IMR-90 (cell line): Measurements from ENCODE around the gene TMEM221. TPM values are rescaled to one million over a fixed set of nuclear protein-coding genes. Genes with fewer than 3 reads are reported as not detected.

Experiments used
- ATAC-seq: fragments of 200-7000 bp; cut with Tn5 transposase; 2 replicates; pipeline ENCODE4 v1.9.1; 2020; ENCODE audit warnings: low read depth, mild to moderate bottlenecking, moderate library complexity
- BruUV-seq: library from RNA; stranded (reverse); fragments of 400-500 nt; replicated peaks from 2 replicates; lab custom pipeline; 2021; lab: Mats Ljungman, UMichigan
- CTCF ChIA-PET: fragments of 300-600 bp; formaldehyde crosslinking; extraction: SDS; loops from one replicate; lab custom pipeline; 2021; ENCODE audit warnings: antibody characterized with exemption; lab: Yijun Ruan, JAX
- POLR2A ChIA-PET: fragments of 300-600 bp; sonication (Branson Sonifier 250); formaldehyde crosslinking; loops from one replicate; lab custom pipeline; 2022; ENCODE audit warnings: antibody characterized with exemption; ENCODE audit not compliant: unreplicated experiment; lab: Charles Lee
- DNase-seq: peaks from one replicate; pipeline ENCODE4 v3.0.0; 2013
- H2AFZ ChIP-seq: replicated peaks from 2 replicates; pipeline ENCODE3; 2013; ENCODE audit warnings: low read length, mild to moderate bottlenecking; ENCODE audit not compliant: poor library complexity
- H2AK5ac ChIP-seq: 2 replicates; pipeline ENCODE4 v1.6.1; 2013; ENCODE audit warnings: low read depth, low read length, inconsistent platforms
- H2AK9ac ChIP-seq: replicated peaks from 2 replicates; pipeline ENCODE3; 2013; ENCODE audit warnings: mild to moderate bottlenecking, low read depth, low read length, moderate library complexity; ENCODE audit not compliant: poor library complexity
- H2BK120ac ChIP-seq: 2 replicates; pipeline ENCODE4 v1.6.1; 2013; ENCODE audit warnings: low read depth, low read length, inconsistent platforms
- H2BK15ac ChIP-seq: 3 replicates; pipeline ENCODE4 v1.6.1; 2013; ENCODE audit warnings: low read depth, low read length, inconsistent platforms
- H2BK20ac ChIP-seq: 2 replicates; pipeline ENCODE4 v1.6.1; 2013; ENCODE audit warnings: low read depth, mild to moderate bottlenecking, inconsistent platforms, low read length, moderate library complexity
- H2BK5ac ChIP-seq: 2 replicates; pipeline ENCODE4 v1.6.1; 2013; ENCODE audit warnings: mild to moderate bottlenecking, low read depth, low read length, inconsistent platforms; ENCODE audit not compliant: poor library complexity, severe bottlenecking
- H3K14ac ChIP-seq: replicated peaks from 2 replicates; pipeline ENCODE4 v1.6.1; 2013; ENCODE audit warnings: low read depth, low read length, inconsistent platforms
- H3K18ac ChIP-seq: 2 replicates; pipeline ENCODE4 v1.6.1; 2013; ENCODE audit warnings: low read depth, low read length, control low read depth
- H3K23ac ChIP-seq: 2 replicates; pipeline ENCODE4 v1.6.1; 2013; ENCODE audit warnings: low read depth, low read length, inconsistent platforms
- H3K27ac ChIP-seq: 2 replicates; pipeline ENCODE4 v1.5.1; 2013; ENCODE audit warnings: mild to moderate bottlenecking, control low read depth, low read length; ENCODE audit not compliant: insufficient read depth
- H3K27me3 ChIP-seq: 2 replicates; pipeline ENCODE4 v1.6.1; 2013; ENCODE audit warnings: low read length; ENCODE audit not compliant: control insufficient read depth, insufficient read depth
- H3K36me3 ChIP-seq: 2 replicates; pipeline ENCODE4 v1.6.1; 2013; ENCODE audit warnings: low read length, mixed read lengths; ENCODE audit not compliant: control insufficient read depth, insufficient read depth
- H3K4ac ChIP-seq: 2 replicates; pipeline ENCODE4 v1.6.1; 2013; ENCODE audit warnings: low read depth, low read length, inconsistent platforms
- H3K4me1 ChIP-seq: 2 replicates; pipeline ENCODE4 v1.6.1; 2013; ENCODE audit warnings: low read length, mixed read lengths; ENCODE audit not compliant: control insufficient read depth, insufficient read depth
- H3K4me2 ChIP-seq: 2 replicates; pipeline ENCODE4 v1.6.1; 2013; ENCODE audit warnings: low read depth, mild to moderate bottlenecking, control low read depth, low read length, moderate library complexity
- H3K4me3 ChIP-seq: 2 replicates; pipeline ENCODE4 v1.5.1; 2013; ENCODE audit warnings: low read depth, mild to moderate bottlenecking, control low read depth, low read length, moderate library complexity; ENCODE audit not compliant: insufficient read depth
- H3K56ac ChIP-seq: 2 replicates; pipeline ENCODE4 v1.6.1; 2013; ENCODE audit warnings: low read length, inconsistent platforms; ENCODE audit not compliant: insufficient read depth; ENCODE audit errors: extremely low read depth
- H3K79me1 ChIP-seq, 2 experiments: 2 replicates each; pipeline ENCODE4 v1.6.1; 2013; ENCODE audit warnings: low read length in 2 of 2, inconsistent platforms in 1 of 2, low read depth in 1 of 2
- H3K9ac ChIP-seq: 2 replicates; pipeline ENCODE4 v1.6.1; 2013; ENCODE audit warnings: low read depth, low read length, control low read depth
- H3K9me1 ChIP-seq: 2 replicates; pipeline ENCODE4 v1.6.1; 2013; ENCODE audit warnings: low read length, inconsistent platforms; ENCODE audit not compliant: insufficient read depth
- H3K9me3 ChIP-seq: 2 replicates; pipeline ENCODE4 v1.6.1; 2013; ENCODE audit warnings: low read length; ENCODE audit not compliant: control insufficient read depth, insufficient read depth
- H4K20me1 ChIP-seq: 2 replicates; pipeline ENCODE4 v1.6.1; 2013; ENCODE audit warnings: low read length, inconsistent platforms; ENCODE audit not compliant: insufficient read depth
- H4K5ac ChIP-seq: 2 replicates; pipeline ENCODE4 v1.6.1; 2013; ENCODE audit warnings: mild to moderate bottlenecking, low read depth, low read length, control low read depth
- H4K8ac ChIP-seq, 2 experiments: 2 replicates each; pipeline ENCODE4 v1.6.1; 2013; ENCODE audit warnings: low read depth in 2 of 2, low read length in 2 of 2, control low read depth in 1 of 2, inconsistent platforms in 1 of 2
- H4K91ac ChIP-seq: 2 replicates; pipeline ENCODE4 v1.6.1; 2013; ENCODE audit warnings: low read depth, low read length, inconsistent platforms; ENCODE audit not compliant: insufficient read depth
- MAZ ChIP-seq: IDR thresholded peaks from 2 replicates; pipeline ENCODE4 v1.6.1; 2012; ENCODE audit warnings: low read depth, mild to moderate bottlenecking, low read length, improper control_type of control experiment, moderate library complexity, borderline replicate concordance
- POLR2A ChIP-seq: IDR thresholded peaks from 2 replicates; pipeline ENCODE4 v1.6.1; 2012; ENCODE audit warnings: mild to moderate bottlenecking, low read depth, low read length
- RAD21 ChIP-seq: IDR thresholded peaks from 2 replicates; pipeline ENCODE4 v1.6.1; 2012; ENCODE audit warnings: low read length, improper control_type of control experiment
- SMC3 ChIP-seq: fragments of 150-350 bp; IDR thresholded peaks from 2 replicates; pipeline ENCODE4 v1.6.1; 2016; ENCODE audit warnings: low read depth, mild to moderate bottlenecking, antibody characterized with exemption, low read length, moderate library complexity
- WGBS, 2 experiments: methylation state at CpG; one replicate each; pipeline versions ENCODE4 v1.1.5 to v1.1.7; 2013; ENCODE audit warnings: missing lambda C conversion rate in 2 of 2; ENCODE audit not compliant: insufficient read length in 1 of 2; ENCODE audit errors: extremely low coverage in 2 of 2; 5-methylcytosine and 5-hydroxymethylcytosine counted together
- dilution Hi-C: fragments of 300-500 bp; cut with HindIII; formaldehyde crosslinking; loops from one replicate; pipeline ENCODE4 v1.14.3; 2018; ENCODE audit warnings: low sequenced_read_pairs; ENCODE audit not compliant: unreplicated experiment
- in situ Hi-C: fragments of 300-500 bp; cut with MboI; formaldehyde crosslinking; loops from 3 replicates; pipeline ENCODE4 v1.14.3; 2019; ENCODE audit warnings: low sequenced_read_pairs, inconsistent platforms, mixed read lengths
- intact Hi-C: fragments of 100-400 bp; cut with micrococcal nuclease; formaldehyde crosslinking; loops from 2 replicates; pipeline ENCODE4 v1.10.0; 2022
- polyA plus RNA-seq, 3 experiments: library from polyadenylated mRNA; depleted of rRNA; stranded (reverse); fragments of >200 nt; gene quantifications; 2 replicates each; pipeline ENCODE4 v1.2.3, GENCODE V29; 2012; ENCODE audit warnings: low replicate concordance in 1 of 3
- total RNA-seq: library from RNA; depleted of rRNA; stranded (reverse); fragments of >200 nt; gene quantifications from 2 replicates; pipeline ENCODE4 v1.2.3, GENCODE V29; 2012
- TF ChIP-seq, protein P1 (sequence below): conservative IDR thresholded peaks from 2 replicates; pipeline ENCODE4 v1.5.1; 2012; ENCODE audit warnings: mild to moderate bottlenecking, low read depth, low read length, improper control_type of control experiment
- TF ChIP-seq, protein P2 (sequence below): fragments of 150-350 bp; IDR thresholded peaks from 2 replicates; pipeline ENCODE4 v1.6.1; 2016; ENCODE audit warnings: low read depth, mild to moderate bottlenecking, low read length, moderate library complexity, borderline replicate concordance

TMEM221 gene
- total and polyA plus RNA-seq, 2 of the 4 experiments (the other 2 are of a cell fraction) = 0.12 TPM; not detected in 1

DNA sequence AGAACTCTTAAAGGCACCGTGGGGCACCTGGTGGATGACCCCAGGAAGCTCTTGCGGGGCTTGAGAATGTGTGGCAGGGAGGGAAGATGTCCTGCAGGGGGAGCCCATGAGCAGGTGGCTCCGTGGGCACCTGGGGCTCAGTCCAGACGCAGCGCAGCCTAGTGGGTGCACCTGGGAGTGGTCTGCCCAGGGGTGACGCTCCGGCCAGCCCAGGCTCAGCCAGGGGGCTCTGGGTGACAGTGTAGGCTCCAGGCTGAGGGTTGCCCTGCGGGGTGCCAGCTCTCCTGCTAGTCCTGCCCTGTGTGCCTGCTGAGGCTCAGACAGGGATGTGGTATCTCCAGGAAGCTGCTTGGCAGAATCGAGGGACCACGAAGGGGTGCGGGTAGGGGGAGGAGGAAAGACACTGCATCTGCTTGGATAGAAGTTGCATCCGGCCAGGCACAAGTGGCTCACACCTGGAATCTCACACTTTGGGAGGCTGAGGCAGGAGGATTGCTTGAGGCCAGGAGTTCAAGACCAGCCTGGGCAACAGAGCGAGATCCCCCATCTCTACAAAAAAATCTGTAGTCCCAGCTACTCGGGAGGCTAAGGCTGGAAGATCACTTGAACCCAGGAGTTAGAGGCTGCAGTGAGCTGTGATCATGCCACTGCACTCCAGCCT, 48.0 kb upstream of the TMEM221 start:
- POLR2A ChIA-PET = no interaction called here
- DNase-seq = peak; percentile 52

More for the DNA sequence above, 48.0 kb upstream of the TMEM221 start:
- BruUV-seq = no TSS peak
- Histone ChIP-seq H4K91ac (no peak overlapping the region), H3K9ac (no peak overlapping the region), H4K5ac (no peak overlapping the region), H2BK5ac (no peak overlapping the region), H3K14ac (no peak overlapping the region), H2AK9ac (peak overlapping the region; percentile 15), H3K23ac (no peak overlapping the region), H3K36me3 (peaks cover 19% of the 10 kb centered on the region), H3K9me1 (peaks cover 12% of the 10 kb centered on the region), H4K8ac (no peak overlapping the region), H3K27ac (no peak overlapping the region), H2BK15ac (no peak overlapping the region), H3K18ac (no peak overlapping the region), H2AFZ (peak overlapping the region; percentile 14), H3K4ac (no peak overlapping the region), H4K20me1 (peaks cover 24% of the 10 kb centered on the region; the same call in 1 of the 2 replicates), H3K56ac (no peak overlapping the region), H3K4me2 (no peak overlapping the region), H3K4me1 (peaks cover 9% of the 10 kb centered on the region), H2BK120ac (no peak overlapping the region), H3K4me3 (no peak overlapping the region), H3K27me3 (no peaks in the 10 kb centered on the region), H3K79me1 (peaks cover 4 to 50% of the 10 kb centered on the region in 2 experiments; a peak in 2 of 4 replicates), H2BK20ac (no peak overlapping the region), H2AK5ac (no peak overlapping the region), H3K9me3 (no peaks in the 10 kb centered on the region)
- WGBS, 2 experiments = 40% methylated on average over 1 of the region's 14 CpGs; no CpG with 5 or more reads in 1 of the 2 experiments
- in situ Hi-C loops (no loop called here), dilution Hi-C loops (no loop called here), intact Hi-C loops (loop anchor here (10.0 kb wide), 1 partner anchor 268 kb away; no protein-coding TSS in a partner anchor)
- no peak for TF ChIP-seq POLR2A
- TF ChIP-seq, protein P1, sequence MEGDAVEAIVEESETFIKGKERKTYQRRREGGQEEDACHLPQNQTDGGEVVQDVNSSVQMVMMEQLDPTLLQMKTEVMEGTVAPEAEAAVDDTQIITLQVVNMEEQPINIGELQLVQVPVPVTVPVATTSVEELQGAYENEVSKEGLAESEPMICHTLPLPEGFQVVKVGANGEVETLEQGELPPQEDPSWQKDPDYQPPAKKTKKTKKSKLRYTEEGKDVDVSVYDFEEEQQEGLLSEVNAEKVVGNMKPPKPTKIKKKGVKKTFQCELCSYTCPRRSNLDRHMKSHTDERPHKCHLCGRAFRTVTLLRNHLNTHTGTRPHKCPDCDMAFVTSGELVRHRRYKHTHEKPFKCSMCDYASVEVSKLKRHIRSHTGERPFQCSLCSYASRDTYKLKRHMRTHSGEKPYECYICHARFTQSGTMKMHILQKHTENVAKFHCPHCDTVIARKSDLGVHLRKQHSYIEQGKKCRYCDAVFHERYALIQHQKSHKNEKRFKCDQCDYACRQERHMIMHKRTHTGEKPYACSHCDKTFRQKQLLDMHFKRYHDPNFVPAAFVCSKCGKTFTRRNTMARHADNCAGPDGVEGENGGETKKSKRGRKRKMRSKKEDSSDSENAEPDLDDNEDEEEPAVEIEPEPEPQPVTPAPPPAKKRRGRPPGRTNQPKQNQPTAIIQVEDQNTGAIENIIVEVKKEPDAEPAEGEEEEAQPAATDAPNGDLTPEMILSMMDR = peak; percentile 96
- TF ChIP-seq, protein P2, sequence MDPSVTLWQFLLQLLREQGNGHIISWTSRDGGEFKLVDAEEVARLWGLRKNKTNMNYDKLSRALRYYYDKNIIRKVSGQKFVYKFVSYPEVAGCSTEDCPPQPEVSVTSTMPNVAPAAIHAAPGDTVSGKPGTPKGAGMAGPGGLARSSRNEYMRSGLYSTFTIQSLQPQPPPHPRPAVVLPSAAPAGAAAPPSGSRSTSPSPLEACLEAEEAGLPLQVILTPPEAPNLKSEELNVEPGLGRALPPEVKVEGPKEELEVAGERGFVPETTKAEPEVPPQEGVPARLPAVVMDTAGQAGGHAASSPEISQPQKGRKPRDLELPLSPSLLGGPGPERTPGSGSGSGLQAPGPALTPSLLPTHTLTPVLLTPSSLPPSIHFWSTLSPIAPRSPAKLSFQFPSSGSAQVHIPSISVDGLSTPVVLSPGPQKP = no peak
- peak; percentile 50; the same call in 1 of the 2 replicates for TF ChIP-seq MAZ
- peak; percentile 64 for TF ChIP-seq RAD21
- TF ChIP-seq SMC3 = peak; percentile 71
- CTCF ChIA-PET = interaction anchor here (0.6 to 1.5 kb wide), 10 partner anchors 9 to 270 kb away, joined by 3 to 4 read pairs (median 3); no protein-coding TSS in a partner anchor
- peak; percentile 83 for ATAC-seq
